Smooth muscle cell (in vitro differentiated cells): ENCODE data around the gene TTC22. TPM values are rescaled to one million over a fixed set of nuclear protein-coding genes. Genes with fewer than 3 reads are reported as not detected.

ENCODE experiments used
- DNase-seq: peaks from one replicate; lab custom pipeline; 2025; ENCODE audit not compliant: unreplicated experiment; lab: John Stamatoyannopoulos, UW
- H2AFZ ChIP-seq: fragments of 200-600 bp; sonication (generic); 2 replicates; pipeline ENCODE4 v1.6.0; 2016; ENCODE audit warnings: antibody characterized with exemption, low read depth, mild to moderate bottlenecking
- H3F3A ChIP-seq: fragments of 200-600 bp; sonication (generic); 2 replicates; pipeline ENCODE4 v1.6.0; 2017; ENCODE audit warnings: antibody characterized with exemption, low read depth
- H3K27ac ChIP-seq: fragments of 200-600 bp; sonication (generic); 2 replicates; pipeline ENCODE4 v1.5.1; 2016; ENCODE audit warnings: low read depth, mild to moderate bottlenecking
- H3K27me3 ChIP-seq: fragments of 200-600 bp; sonication (generic); 2 replicates; pipeline ENCODE4 v1.6.1; 2016; ENCODE audit warnings: low read depth, mild to moderate bottlenecking
- H3K36me3 ChIP-seq: fragments of 200-600 bp; sonication (generic); 2 replicates; pipeline ENCODE4 v1.5.1; 2016; ENCODE audit warnings: low read depth
- H3K4me1 ChIP-seq: fragments of 200-600 bp; sonication (generic); 2 replicates; pipeline ENCODE4 v1.5.1; 2016; ENCODE audit warnings: low read depth
- H3K4me2 ChIP-seq: fragments of 200-600 bp; sonication (generic); 2 replicates; pipeline ENCODE4 v1.6.0; 2016; ENCODE audit warnings: mild to moderate bottlenecking
- H3K4me3 ChIP-seq: fragments of 200-600 bp; sonication (generic); 2 replicates; pipeline ENCODE4 v1.5.1; 2016; ENCODE audit warnings: mild to moderate bottlenecking
- H3K79me2 ChIP-seq: fragments of 200-600 bp; sonication (generic); 2 replicates; pipeline ENCODE4 v1.6.0; 2016; ENCODE audit warnings: low read depth, mild to moderate bottlenecking
- H3K9ac ChIP-seq: fragments of 200-600 bp; sonication (generic); 2 replicates; pipeline ENCODE4 v1.6.0; 2016; ENCODE audit warnings: low read depth
- H3K9me3 ChIP-seq: fragments of 200-600 bp; sonication (generic); replicated peaks from 2 replicates; pipeline ENCODE4 v1.5.1; 2016; ENCODE audit warnings: low read depth
- H4K20me1 ChIP-seq: fragments of 200-600 bp; sonication (generic); 2 replicates; pipeline ENCODE4 v1.6.0; 2016; ENCODE audit warnings: low read depth
- CTCF ChIP-seq: fragments of 200-600 bp; sonication (generic); IDR thresholded peaks from 2 replicates; pipeline ENCODE4 v1.5.1; 2017; ENCODE audit warnings: borderline replicate concordance, mild to moderate bottlenecking, antibody characterized with exemption; ENCODE audit not compliant: insufficient read depth, poor library complexity, severe bottlenecking
- WGBS: methylation state at CpG from one replicate; pipeline ENCODE4 v1.1.7; 2016; ENCODE audit warnings: low lambda C conversion rate; 5-methylcytosine and 5-hydroxymethylcytosine counted together
- polyA plus RNA-seq: library from polyadenylated mRNA; unstranded; fragments of >200 nt; fragmentation: Nextera tagmentation; extraction: Ambion mirVana; gene quantifications from 2 replicates; pipeline ENCODE4 v1.2.1, GENCODE V29; 2016
- total RNA-seq: library from RNA; depleted of rRNA; stranded (reverse); fragments of >200 nt; gene quantifications from 2 replicates; pipeline ENCODE4 v1.2.3, GENCODE V29; 2014

Gene TTC22
- total and polyA plus RNA-seq, 2 experiments from 2014 or later: 0.50 to 1.3 TPM

- no peak overlapping the region for H3K4me2 ChIP-seq
- no peaks in the 10 kb centered on the region for H3F3A ChIP-seq
- no peak for DNase-seq
- no peak overlapping the region for H2AFZ ChIP-seq
- H3K27ac ChIP-seq: peak overlapping the region; percentile 2
- no peaks in the 10 kb centered on the region for H3K9me3 ChIP-seq
- H3K27me3 ChIP-seq: peaks cover 7% of the 10 kb centered on the region
- no peak overlapping the region for H3K4me3 ChIP-seq
- no peaks in the 10 kb centered on the region for H3K36me3 ChIP-seq
- no peak overlapping the region for H3K9ac ChIP-seq
- H3K79me2 ChIP-seq: no peaks in the 10 kb centered on the region
- no peaks in the 10 kb centered on the region for H3K4me1 ChIP-seq
- 78% methylated on average over 4 of the region's 4 CpGs for WGBS
- no peaks in the 10 kb centered on the region for H4K20me1 ChIP-seq
- TF ChIP-seq CTCF: no peak
These were observed 6.4 kb downstream of the TTC22 start for GRCh38 chr1:54794451-54795355.

- no peaks in the 10 kb centered on the region for H3K27me3 ChIP-seq
- no peaks in the 10 kb centered on the region for H3K36me3 ChIP-seq
- 76% methylated on average over 7 of the region's 7 CpGs for WGBS
- DNase-seq: no peak
- no peak overlapping the region for H3K4me3 ChIP-seq
- H3K79me2 ChIP-seq: no peaks in the 10 kb centered on the region
- no peaks in the 10 kb centered on the region for H3F3A ChIP-seq
- no peak for TF ChIP-seq CTCF
- no peaks in the 10 kb centered on the region for H3K4me1 ChIP-seq
- H4K20me1 ChIP-seq: no peaks in the 10 kb centered on the region
- H3K9ac ChIP-seq: no peak overlapping the region
- no peak overlapping the region for H3K4me2 ChIP-seq
- H3K9me3 ChIP-seq: no peaks in the 10 kb centered on the region
- no peak overlapping the region for H2AFZ ChIP-seq
- no peak overlapping the region for H3K27ac ChIP-seq
These were observed 8.3 kb downstream of the TTC22 start for GRCh38 chr1:54792686-54793282.

- Histone ChIP-seq H3K4me2 (no peak overlapping the region), H3F3A (no peaks in the 10 kb centered on the region), H3K27ac (no peak overlapping the region), H3K36me3 (no peaks in the 10 kb centered on the region), H3K9ac (no peak overlapping the region), H3K27me3 (no peaks in the 10 kb centered on the region), H3K4me1 (no peaks in the 10 kb centered on the region), H3K79me2 (no peaks in the 10 kb centered on the region), H3K9me3 (no peaks in the 10 kb centered on the region), H3K4me3 (no peak overlapping the region), H2AFZ (no peak overlapping the region), H4K20me1 (no peaks in the 10 kb centered on the region)
- peak; percentile 56 for TF ChIP-seq CTCF
- no peak for DNase-seq
- 84% methylated on average over 13 of the region's 13 CpGs for WGBS
These were observed 9.1 kb downstream of the TTC22 start for GRCh38 chr1:54791880-54792522.
